GM18499 (cell line): ENCODE data around the gene PIM3.
"Not testable (repeated sequence)": the region's sequence is repeated elsewhere in the genome, so short reads cannot be mapped to it uniquely, and the experiment has no call there.

Source experiments
- ATAC-seq: cut with Tn5 transposase; IDR thresholded peaks from one replicate; pipeline ENCODE4 v1.9.1; 2021; ENCODE audit warnings: moderate number of reproducible peaks; ENCODE audit not compliant: insufficient read depth, unreplicated experiment

The PIM3 gene

DNA sequence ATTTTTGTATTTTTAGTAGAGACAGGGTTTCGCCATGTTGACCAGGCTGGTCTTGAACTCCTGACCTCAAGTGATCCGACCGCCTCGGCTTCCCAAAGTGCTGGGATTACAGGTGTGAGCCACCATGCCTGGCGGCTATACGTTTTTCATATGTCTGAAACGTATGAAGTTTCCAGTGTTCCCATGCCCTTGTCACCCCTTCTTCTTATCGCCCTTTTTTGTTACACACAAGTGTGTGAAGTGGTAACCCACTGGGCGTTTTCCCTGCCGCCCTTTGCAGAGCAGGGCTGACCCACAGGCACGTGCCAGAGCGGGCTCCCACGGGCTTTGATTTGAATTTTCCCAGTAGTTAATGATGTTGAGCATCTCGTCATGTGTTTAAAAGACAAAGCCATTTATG, 17.0 kb downstream of the PIM3 start:
- ATAC-seq, result no peak

DNA sequence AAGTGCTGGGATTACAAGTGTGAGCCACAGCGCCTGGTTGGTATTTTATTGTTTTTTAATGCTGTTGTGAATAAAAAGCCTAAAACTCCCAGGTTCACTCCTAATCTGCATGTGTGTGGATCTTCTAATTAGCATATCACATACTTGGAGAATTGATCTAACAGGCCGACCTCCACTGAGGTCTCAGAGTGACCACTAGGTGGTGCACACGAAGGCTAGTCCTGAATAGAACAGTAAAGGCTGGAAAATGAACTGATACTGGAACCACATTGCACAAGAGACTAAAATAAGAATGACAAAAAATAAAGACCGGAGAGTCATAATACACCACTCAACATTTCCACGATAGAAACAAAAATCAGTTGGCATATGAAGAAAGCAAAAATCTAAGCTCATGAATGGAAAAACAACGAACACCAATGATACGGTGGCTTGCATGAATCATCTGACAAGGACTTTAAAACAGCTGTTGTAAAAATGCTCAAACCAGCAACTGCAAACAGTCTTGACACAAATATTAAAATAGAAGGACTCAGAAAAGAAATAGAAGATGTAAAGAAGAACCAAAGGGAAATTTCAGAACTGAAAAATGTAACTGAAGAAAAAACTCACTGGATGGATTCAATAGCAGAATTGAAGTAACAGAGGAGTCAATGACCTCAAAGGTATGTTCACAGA, 19.2 kb downstream of the PIM3 start:
- no peak for ATAC-seq

DNA sequence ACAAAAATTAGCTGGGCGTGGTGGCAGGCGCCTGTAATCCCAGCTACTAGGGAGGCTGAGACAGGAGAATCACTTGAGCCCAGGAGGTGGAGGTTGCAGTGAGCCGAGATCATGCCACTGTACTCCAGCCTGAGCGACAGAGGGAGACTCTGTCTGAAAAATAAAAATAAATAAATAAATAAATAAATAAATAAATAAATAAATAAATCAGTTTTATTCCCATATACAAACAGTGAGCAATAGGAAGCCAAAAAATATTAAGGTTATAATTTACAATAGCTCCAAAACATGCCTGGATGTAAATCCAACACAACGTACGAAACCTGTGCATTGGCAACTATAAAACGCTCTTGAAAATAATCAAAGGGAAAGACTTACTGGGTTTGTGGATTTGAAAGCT, 21.2 kb downstream of the PIM3 start:
- not testable (repeated sequence) for ATAC-seq

DNA sequence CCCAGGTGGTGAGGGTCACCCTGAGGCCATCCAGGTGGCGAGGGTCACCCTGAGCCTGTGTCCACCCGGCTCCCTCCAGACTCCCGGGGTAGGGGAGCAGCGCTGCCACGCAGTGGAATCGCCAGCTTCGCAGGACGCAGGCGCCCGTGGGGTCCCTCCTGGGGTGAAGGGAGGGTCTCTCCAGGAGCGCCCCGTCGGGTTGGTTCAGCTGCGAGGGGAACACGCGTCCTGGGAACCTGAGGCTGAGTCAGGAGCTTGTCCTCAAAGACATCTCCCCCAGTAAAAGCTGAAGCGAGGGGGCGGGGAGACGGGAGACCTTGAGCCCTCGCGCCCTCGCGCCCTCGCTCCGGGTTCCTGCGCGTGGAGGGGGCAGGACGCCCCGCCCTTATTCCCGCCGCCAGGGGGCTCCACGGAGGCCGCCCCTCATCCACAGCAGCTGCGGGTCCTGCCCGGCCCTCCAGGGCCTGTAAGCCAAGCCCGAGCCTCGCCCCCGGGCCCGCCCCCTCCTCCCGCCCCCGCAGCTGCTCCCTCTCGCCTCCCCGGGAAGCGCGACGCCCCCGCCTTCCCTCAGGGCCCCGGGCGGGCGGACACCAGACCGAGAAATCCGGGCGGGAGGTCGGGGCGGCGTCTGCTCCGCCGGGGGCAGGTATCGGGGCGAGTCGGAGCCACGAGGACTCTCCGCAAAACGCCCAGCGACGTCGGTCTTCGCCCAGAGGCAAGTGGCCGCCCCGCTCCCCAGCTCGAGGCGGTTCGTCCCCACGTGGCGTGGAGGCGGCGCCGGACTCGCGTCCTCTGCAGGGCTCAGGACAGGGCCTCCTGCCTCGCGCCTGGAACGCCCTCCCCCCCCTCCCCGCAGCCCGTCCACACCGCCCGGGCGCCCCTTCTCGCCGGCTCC, 22.8 kb downstream of the PIM3 start:
- no peak for ATAC-seq

DNA sequence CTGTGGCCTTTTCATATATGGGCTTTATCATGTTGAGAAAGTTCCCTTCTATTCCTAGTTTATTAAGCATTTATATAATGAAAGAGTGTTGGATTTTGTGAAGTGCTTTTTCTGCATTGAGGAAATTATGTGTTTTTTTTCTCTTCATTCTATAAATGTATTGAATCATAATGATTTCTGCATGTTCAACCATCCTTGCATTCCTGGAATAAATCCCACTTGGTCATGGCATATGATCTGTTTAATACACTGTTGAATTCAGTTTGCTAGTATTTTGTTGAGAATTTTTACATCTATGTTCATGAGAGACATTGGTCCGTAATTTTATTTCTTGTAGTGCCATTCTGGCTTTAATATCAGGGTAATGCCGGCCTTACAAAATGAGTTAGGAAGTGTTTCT, 25.8 kb downstream of the PIM3 start:
- no peak for ATAC-seq

DNA sequence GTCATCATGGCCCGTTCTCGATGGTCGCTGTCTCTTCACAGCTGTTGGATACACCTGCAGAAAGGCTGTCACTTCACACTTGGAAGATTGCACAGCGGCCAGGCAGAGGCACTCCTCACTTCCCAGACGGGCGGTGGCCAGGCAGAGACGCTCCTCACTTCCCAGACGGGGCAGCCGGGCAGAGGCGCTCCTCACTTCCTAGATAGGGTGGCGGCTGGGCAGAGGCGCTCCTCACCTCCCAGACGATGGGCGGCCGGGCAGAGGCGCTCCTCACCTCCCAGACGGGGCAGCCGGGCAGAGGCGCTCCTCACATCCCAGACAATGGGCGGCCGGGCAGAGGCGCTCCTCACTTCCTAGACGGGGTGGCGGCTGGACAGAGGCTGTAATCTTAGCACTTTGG, 29.3 kb downstream of the PIM3 start:
- ATAC-seq, result not testable (repeated sequence)

DNA sequence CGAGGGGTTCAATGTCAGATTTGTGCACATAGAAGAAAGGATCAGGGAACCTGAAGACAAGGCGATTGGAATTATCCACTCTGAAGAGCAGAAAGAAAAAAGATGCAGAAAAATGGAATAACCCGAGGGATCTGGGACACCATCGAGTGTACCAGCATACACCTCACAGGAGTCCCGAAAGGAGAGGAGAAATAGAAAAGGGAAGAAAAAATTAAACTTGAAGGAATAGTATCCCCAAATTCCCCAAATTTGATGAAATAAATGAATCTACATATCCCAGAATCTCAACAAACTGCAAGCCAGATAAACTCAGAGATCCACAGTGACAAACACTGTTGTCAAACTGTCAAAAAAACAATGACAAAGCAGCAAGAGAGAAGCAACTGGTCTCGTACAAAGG, 30.6 kb downstream of the PIM3 start:
- ATAC-seq, result no peak

DNA sequence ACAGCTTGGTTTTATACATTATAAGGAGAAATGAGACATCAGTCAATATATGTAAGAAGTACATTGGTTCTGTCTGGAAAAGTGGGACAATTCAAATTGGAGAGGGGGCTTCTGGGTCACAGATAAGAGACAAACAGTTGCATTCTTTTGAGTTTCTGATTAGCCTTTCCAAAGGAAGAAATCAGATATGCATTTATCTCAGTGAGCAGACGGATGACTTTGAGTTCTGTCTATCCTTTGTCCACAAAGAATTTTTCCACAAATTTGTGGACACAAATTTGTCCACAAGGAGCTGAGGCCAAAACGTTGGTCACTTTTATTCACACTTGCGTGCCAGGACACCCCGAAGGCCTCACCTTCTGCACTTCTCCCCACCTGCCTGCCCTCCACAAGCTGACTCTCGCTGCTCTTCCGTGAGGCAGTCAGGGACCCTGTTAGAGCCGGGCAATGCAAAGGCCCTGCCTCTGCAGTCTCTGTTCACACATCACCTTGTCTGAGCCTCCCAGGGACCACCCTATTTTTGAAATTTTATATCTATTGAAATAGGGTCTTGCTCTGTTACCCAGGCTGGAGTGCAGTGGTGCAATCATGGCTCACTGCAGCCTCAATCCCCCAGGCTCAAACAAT, 31.4 kb downstream of the PIM3 start:
- no peak for ATAC-seq

DNA sequence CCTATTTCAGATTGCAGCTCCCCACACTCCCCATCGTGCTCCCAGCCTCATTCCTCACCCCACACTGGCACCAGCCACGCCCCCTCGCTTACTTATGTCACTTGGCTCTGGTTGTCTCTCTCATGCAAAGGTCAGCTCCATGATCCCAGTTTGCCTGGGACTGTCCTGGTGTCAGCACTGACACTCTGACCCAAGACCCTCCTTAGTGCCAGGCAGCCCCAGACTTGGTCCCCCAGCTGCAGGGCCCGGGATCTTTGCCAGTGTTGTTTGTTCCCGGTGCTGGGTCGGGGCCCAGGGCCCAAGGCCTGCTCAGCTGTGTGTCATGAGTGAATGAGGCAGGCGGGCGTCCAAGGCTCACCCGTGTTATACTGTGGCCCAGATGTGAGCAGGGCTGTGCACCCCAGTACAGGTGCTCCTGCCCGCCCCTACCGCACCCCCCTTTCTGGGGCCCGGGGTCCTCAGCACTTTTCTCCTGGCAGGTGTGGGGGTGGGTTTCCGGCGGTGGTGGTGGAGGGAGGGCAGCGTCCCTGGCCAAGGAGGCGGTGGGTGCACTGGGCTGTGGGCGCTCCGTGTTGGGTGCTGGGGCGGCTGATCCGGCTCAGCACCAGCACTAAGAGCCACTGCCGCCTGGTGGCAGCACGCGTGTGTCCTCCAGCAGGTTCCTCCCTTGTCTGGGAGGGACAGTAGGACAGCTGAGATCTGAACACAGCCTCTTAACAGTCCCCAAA, 32.5 kb downstream of the PIM3 start:
- no peak for ATAC-seq

DNA sequence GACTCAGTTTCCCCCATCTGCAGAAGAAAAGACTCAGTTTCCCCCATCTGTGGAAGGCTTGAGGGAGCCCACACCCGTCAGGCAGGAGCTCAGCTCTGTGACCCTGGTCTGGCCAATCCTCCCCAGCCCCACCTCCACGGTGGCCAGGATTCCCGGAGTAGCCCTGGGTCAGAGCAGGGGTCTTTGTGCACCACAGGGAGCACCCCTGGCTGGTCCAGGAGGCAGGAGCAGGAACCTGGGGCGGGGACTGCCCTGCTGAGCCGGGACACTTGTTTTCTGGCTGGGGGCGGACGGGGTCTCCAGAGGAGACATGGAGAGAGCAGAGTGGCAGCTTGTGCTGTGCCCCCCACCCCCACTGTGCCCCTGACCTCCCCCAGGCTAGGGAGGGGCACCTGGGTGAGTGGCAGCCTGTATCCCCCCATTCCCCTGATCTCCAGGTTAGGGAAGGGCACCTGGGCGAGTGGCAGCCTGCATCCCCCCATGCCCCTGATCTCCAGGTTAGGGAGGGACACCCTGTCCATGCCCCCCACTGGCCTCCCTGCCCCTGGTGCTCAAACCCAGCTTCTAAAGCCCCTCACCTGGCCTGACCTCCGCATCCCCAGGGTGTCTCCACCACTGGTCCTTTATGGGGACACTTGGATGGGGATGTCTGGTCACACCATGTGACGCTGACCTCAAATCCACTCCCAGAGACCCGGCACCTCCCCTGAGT, 33.2 kb downstream of the PIM3 start:
- ATAC-seq, result no peak

DNA sequence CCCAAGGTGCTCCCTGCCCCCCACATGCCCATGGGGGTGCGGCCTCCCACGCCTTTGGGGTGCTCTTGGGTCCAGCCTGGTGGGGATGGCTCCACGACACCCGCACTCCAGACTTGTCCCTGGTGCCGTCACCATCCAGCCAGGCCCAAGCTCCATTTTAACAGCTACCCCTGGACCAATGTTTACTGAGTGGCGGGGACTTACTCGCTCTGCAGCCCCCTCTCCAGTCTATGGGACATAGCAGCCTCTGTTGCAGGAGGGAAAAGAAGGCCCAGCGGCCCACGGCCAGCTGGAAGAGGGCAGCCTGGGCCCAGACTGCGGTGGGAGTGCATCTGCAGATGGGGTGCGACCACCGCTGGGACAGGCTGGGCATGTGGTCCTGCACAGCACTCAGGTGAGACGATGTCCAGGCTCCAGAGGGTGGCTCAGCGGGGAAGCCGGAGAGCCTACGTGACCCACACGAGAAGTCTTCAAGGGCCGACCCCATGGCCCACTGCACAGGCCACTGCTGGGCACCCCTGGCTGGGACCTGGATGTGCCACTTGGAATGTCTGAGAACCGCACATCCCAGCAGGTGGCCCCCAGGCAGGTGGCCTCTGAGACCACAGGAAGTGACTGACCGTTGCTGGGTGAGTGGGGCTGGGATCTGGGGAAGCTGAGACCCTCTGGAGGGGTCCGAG, 33.9 kb downstream of the PIM3 start:
- no peak for ATAC-seq

DNA sequence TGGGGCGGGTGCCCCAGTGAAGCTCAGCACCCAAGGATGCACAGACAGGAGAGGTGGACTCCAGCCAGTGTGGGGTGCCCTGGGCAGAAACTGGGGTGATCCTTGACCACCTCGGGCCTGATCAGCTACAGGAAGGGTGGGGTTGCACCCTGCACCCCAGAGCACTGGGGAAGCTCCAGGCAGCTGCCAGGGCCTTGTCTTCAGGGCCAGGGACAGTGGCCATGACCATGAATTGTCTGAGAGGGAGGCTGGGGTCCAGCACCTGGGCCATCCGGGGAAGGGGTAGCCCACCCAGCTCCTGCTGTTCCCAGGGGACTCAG, 34.4 kb downstream of the PIM3 start:
- no peak for ATAC-seq

DNA sequence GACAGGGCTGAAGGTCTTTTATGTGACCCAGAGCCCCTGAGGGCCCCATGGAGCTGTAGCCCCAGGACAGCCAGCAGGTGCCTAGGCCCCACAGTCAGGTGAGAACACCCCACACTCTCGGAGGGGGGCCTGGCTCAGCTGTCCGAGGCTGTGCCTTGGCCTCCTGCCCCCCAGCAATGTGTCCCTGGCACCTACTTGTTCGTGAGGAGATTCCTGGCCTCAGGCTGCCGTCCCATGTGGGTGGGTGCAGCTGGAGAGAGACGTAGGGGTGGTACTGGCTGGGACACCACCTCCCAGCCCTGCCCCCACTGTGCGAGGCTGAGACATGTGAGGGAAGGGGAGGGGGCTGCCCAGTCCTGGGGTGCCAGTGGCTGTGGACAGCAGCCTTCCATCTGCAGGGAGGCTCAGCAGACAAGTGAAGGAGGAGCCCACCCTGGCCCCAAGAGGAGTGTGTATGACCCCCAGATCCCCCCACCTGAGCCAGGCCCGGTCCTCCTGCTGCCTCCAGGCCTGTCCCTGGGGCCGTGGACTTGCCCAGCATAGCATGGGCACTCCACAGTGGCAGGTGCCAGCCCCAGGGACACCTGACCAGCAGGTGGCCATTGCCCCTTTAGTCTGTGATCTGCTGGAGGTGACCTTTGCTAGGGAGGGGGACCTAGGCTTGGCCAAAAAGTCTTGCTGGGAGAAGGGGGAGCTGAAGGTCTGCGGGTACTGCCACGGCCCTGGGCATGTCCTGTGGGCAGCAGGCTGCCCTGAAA, 35.0 kb downstream of the PIM3 start:
- ATAC-seq, result no peak

DNA sequence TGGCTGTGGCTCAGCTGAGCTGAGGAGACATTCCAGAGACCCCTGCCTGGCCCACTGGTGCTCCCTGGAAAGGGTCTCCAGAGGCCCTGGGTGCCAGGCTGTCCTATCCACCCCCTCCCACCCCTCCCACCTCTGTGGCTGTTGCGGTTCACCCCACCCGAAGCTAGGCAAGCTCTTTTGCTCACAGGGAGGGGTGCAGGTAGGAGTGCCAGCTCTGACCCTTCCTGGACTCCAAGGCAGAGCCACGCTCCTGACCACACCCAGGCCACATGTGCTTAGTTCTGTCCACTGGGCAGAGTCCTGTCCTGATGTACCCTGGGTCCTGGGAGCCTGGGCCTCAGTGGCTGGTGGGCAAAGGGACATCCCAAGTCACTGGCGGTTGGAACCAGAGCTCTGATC, 35.5 kb downstream of the PIM3 start:
- ATAC-seq, result no peak

DNA sequence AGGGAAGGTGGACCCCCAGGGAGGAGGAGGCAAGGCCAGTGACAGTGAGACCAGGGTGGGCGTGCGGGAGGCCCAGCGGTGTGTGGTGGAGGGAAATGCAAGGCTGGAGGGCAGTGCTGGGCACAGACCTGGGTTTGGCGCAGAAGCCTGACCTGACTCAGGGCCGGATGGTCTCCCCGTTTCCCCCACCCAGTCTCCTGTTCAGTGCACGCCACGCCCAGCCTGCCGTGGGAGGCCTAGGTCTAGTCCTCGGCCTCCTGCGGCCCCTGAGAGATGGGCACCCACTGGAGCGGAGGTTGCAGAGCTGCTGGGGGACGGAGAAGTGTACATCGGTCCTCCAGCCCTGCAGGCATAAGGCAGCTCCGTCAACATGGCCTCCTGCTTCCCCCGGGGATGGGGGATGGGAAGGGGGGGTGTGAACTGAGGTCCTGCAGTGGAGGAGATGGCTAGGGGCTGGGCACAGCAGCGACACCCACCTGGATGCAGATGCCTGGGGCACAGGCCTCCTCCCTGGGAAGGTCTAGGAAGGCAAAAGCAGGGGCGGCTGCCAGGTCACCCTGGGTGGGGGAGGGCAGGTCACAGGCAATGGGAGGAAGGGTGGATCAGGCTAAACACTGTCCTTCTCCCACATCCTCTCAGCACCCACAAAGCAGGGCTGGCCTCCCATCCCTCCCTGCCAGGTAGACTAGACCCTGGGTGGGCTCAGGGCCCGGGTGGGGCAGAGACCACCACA, 36.1 kb downstream of the PIM3 start:
- ATAC-seq, result no peak

DNA sequence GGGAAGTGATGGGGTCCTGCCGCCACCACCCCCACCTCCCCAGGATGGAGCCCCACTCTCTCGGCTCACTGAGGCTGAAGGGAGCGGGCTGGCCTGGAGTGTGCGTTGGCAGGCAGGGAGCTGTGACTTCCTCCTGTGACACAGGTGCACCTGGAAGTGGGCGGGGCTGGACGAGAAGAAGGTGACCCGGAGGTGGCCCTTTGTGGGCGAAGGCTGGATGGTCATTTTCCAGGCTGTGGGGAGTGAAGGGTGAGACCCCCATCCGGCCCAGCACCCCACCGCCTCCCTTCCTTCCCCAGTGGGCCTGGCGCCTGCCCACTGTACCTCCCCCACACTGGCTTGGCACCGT, 36.7 kb downstream of the PIM3 start:
- ATAC-seq, result no peak

DNA sequence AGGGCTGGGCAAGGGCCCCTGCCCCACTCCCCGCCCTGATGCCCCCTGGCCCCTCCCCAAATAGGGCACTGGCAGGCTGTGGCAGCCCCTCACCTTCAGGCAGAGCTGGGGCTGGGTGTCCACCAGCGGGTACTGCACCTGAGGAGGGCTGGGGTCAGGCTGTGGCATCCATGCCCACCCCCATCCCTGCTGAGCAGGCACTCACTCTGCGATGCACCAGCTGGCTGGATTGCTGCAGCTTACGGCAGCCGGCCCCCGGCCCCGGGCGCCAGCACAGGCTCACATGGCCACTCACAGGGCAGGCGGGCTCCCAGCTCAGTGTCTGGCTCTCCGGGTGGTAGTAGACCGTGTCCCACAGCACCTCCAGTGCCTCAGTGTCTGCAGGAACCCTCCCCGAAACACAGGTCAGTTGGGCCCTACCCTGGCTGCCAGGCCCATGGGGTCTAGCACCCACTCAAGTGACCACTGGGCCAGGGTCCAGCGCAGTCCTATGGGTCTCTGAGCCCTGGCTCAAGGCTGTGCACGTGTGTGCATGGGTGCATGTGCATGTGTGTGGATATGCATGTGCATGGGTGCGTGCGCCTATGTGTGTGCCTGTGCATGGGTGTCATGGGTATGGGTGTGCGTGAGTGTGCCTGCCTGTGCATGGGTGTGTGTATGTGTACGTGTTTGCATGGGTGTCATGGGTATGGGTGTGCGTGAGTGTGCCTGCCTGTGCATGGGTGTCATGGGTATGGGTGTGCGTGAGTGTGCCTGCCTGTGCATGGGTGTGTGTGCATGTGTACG, 37.6 kb downstream of the PIM3 start:
- ATAC-seq, result no peak

DNA sequence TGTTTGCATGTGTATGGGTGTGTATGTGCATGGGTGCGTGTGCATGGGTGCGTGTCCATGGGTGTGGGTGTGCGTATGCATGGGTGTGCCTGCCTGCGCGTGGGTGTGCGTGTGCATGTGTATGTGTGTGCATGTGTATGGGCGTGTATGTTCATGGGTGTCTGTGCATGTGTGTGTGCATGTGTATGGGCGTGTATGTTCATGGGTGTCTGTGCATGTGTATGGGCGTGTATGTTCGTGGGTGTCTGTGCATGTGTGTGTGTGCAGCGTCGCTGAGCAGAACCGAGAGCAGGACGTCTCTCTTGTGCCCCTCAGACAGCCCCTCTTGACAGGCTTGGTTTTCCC, 38.1 kb downstream of the PIM3 start:
- no peak for ATAC-seq
